GM18505 (cell line): Measurements from ENCODE around the gene ASB18.

Experiments used
- ATAC-seq: cut with Tn5 transposase; IDR thresholded peaks from one replicate; pipeline ENCODE4 v1.9.1; 2021; ENCODE audit not compliant: unreplicated experiment
- POLR2A ChIP-seq: IDR thresholded peaks from 4 replicates; pipeline ENCODE4 v1.6.1; 2011; ENCODE audit warnings: borderline replicate concordance; ENCODE audit not compliant: insufficient read depth, insufficient read length; ENCODE audit errors: extremely low read depth

The ASB18 gene

GRCh38 chr2:236241181-236242056 is 22.8 kb downstream of the ASB18 start:
- TF ChIP-seq POLR2A = no peak
- ATAC-seq = no peak

- TF ChIP-seq POLR2A = no peak
- no peak for ATAC-seq
These were observed 23.8 kb downstream of the ASB18 start for GRCh38 chr2:236240228-236240990.

GRCh38 chr2:236239276-236240065 is 24.7 kb downstream of the ASB18 start:
- ATAC-seq = no peak
- TF ChIP-seq POLR2A = no peak

- no peak for TF ChIP-seq POLR2A
These were observed 25.5 kb downstream of the ASB18 start for GRCh38 chr2:236238751-236239150.

GRCh38 chr2:236237468-236238190 is 26.6 kb downstream of the ASB18 start:
- TF ChIP-seq POLR2A = no peak

More at GRCh38 chr2:236238751-236239150, 25.5 kb downstream of the ASB18 start:
- ATAC-seq = no peak

GRCh38 chr2:236236559-236237452 is 27.4 kb downstream of the ASB18 start:
- no peak for ATAC-seq
- no peak for TF ChIP-seq POLR2A

More at GRCh38 chr2:236237468-236238190, 26.6 kb downstream of the ASB18 start:
- ATAC-seq = no peak

- no peak for TF ChIP-seq POLR2A
These were observed 35.0 kb downstream of the ASB18 start for GRCh38 chr2:236229186-236229585.

GRCh38 chr2:236223675-236224074 is 40.5 kb downstream of the ASB18 start:
- ATAC-seq = no peak
- TF ChIP-seq POLR2A = no peak

More at GRCh38 chr2:236229186-236229585, 35.0 kb downstream of the ASB18 start:
- ATAC-seq = no peak

- TF ChIP-seq POLR2A = no peak
- no peak for ATAC-seq
These were observed 42.4 kb downstream of the ASB18 start for GRCh38 chr2:236221798-236222197.

- ATAC-seq = no peak
These were observed 44.8 kb downstream of the ASB18 start for GRCh38 chr2:236219411-236219810.

GRCh38 chr2:236217926-236218325 is 46.3 kb downstream of the ASB18 start:
- TF ChIP-seq POLR2A = no peak
- ATAC-seq = no peak

More at GRCh38 chr2:236219411-236219810, 44.8 kb downstream of the ASB18 start:
- TF ChIP-seq POLR2A = no peak
